HG03460 (cell line): Measurements from ENCODE around the gene TPD52L1.
"Not testable (repeated sequence)": the region's sequence is repeated elsewhere in the genome, so short reads cannot be mapped to it uniquely, and the experiment has no call there.

Experiments used
- ATAC-seq: cut with Tn5 transposase; IDR thresholded peaks from one replicate; pipeline ENCODE4 v1.9.1; 2021; ENCODE audit not compliant: unreplicated experiment

The TPD52L1 gene

GRCh38 chr6:125140808-125141207 lies 12.8 kb upstream of the TPD52L1 start:
- ATAC-seq = no peak

- no peak for ATAC-seq
These were observed 11.0 kb upstream of the TPD52L1 start for GRCh38 chr6:125142618-125143017.

- ATAC-seq = no peak
These were observed 8.8 kb upstream of the TPD52L1 start for GRCh38 chr6:125144822-125145221.

- ATAC-seq = no peak
These were observed 4.1 kb upstream of the TPD52L1 start for GRCh38 chr6:125149256-125150144.

GRCh38 chr6:125151700-125152099 lies 1.9 kb upstream of the TPD52L1 start:
- no peak for ATAC-seq

- ATAC-seq = no peak
These were observed 666 bp downstream of the TPD52L1 start for GRCh38 chr6:125154118-125154760.

GRCh38 chr6:125154761-125155135 lies 1.2 kb downstream of the TPD52L1 start:
- no peak for ATAC-seq

- no peak for ATAC-seq
These were observed 1.8 kb downstream of the TPD52L1 start for GRCh38 chr6:125155344-125155743.

GRCh38 chr6:125156496-125156895 lies 2.9 kb downstream of the TPD52L1 start:
- no peak for ATAC-seq

GRCh38 chr6:125157280-125157679 lies 3.7 kb downstream of the TPD52L1 start:
- no peak for ATAC-seq

- ATAC-seq = no peak
These were observed 4.2 kb downstream of the TPD52L1 start for GRCh38 chr6:125157725-125158124.

- not testable (repeated sequence) for ATAC-seq
These were observed 9.8 kb downstream of the TPD52L1 start for GRCh38 chr6:125163339-125163738.

- ATAC-seq = no peak
These were observed 10.2 kb downstream of the TPD52L1 start for GRCh38 chr6:125163811-125164210.

GRCh38 chr6:125164696-125165095 lies 11.1 kb downstream of the TPD52L1 start:
- ATAC-seq = no peak

- no peak for ATAC-seq
These were observed 11.7 kb downstream of the TPD52L1 start for GRCh38 chr6:125165256-125165655.

- no peak for ATAC-seq
These were observed 12.2 kb downstream of the TPD52L1 start for GRCh38 chr6:125165776-125166175.

GRCh38 chr6:125166711-125167110 lies 13.1 kb downstream of the TPD52L1 start:
- no peak for ATAC-seq

- ATAC-seq = no peak
These were observed 14.0 kb downstream of the TPD52L1 start for GRCh38 chr6:125167579-125167978.

- no peak for ATAC-seq
These were observed 15.5 kb downstream of the TPD52L1 start for GRCh38 chr6:125169058-125169457.

- no peak for ATAC-seq
These were observed 15.9 kb downstream of the TPD52L1 start for GRCh38 chr6:125169522-125169921.

GRCh38 chr6:125170376-125170775 lies 16.8 kb downstream of the TPD52L1 start:
- ATAC-seq = no peak

- no peak for ATAC-seq
These were observed 19.9 kb downstream of the TPD52L1 start for GRCh38 chr6:125173341-125174095.
